Stimulated activated CD4-positive, alpha-beta T cell treated with anti-CD3 and anti-CD28 coated beads, Interleukin-1b, Interleukin-23, amount 100 ng/mL, for 4 hours (primary cell): Measurements from ENCODE around the gene LAMB1.

Source experiments
- DNase-seq, 2 donors: peaks; one replicate each; pipeline ENCODE4 v3.0.0-alpha.2; 2020; ENCODE audit warnings: low read depth in 2 of 2

The LAMB1 gene

GRCh38 chr7:108017776-108018151, 14.8 kb upstream of the LAMB1 start:
- no peak for DNase-seq

GRCh38 chr7:108016841-108017775, 14.1 kb upstream of the LAMB1 start:
- DNase-seq: no peak

GRCh38 chr7:108015740-108016139, 12.8 kb upstream of the LAMB1 start:
- DNase-seq: no peak

GRCh38 chr7:108014747-108015682, 12.1 kb upstream of the LAMB1 start:
- no peak for DNase-seq

GRCh38 chr7:108014215-108014614, 11.3 kb upstream of the LAMB1 start:
- no peak for DNase-seq

- DNase-seq: no peak
These were observed 9.8 kb upstream of the LAMB1 start for GRCh38 chr7:108012499-108013430.

- no peak for DNase-seq
These were observed 7.4 kb upstream of the LAMB1 start for GRCh38 chr7:108010377-108010776.

GRCh38 chr7:108009873-108010272, 6.9 kb upstream of the LAMB1 start:
- no peak for DNase-seq

- DNase-seq: no peak
These were observed 5.9 kb upstream of the LAMB1 start for GRCh38 chr7:108008827-108009226.

GRCh38 chr7:108008240-108008639, 5.3 kb upstream of the LAMB1 start:
- no peak for DNase-seq

GRCh38 chr7:108007762-108008161, 4.8 kb upstream of the LAMB1 start:
- no peak for DNase-seq

GRCh38 chr7:108007261-108007660, 4.3 kb upstream of the LAMB1 start:
- no peak for DNase-seq

- DNase-seq: no peak
These were observed 1.5 kb upstream of the LAMB1 start for GRCh38 chr7:108004220-108005142.

GRCh38 chr7:108003599-108003935, 606 bp upstream of the LAMB1 start:
- DNase-seq: no peak

GRCh38 chr7:108001764-108002725, 916 bp downstream of the LAMB1 start:
- DNase-seq: no peak

GRCh38 chr7:108000875-108001763, 1.8 kb downstream of the LAMB1 start:
- no peak for DNase-seq

- no peak for DNase-seq
These were observed 3.0 kb downstream of the LAMB1 start for GRCh38 chr7:107999779-108000560.
